Measurements from ENCODE around the gene FLCN. TPM values are rescaled to one million over a fixed set of nuclear protein-coding genes. Genes with fewer than 3 reads are reported as not detected.

The FLCN gene
- total RNA-seq, 1 donor from 2014 or later, result 82.0 TPM

DNA sequence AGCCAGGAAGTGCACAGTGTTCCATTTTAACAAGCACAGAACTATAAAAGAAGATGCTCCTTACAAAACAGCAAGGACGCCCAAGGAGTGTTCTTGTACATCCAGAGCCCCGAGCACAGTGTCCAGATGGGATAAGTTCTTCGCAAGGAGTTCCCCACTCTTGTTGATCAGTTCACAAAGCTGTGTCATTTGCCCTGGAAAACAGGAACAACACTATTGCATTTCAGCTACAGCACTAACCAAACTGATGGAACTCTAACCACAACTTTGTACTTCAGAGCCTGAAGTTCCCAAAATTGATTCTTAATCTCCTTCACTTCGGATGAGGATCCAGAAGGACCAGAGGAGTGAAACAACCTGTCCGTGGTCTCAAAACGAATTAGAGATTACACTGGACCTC, 39.0 kb upstream of the FLCN start:
- H3K27me3 ChIP-seq, result no peaks in the 10 kb centered on the region
- H3K9me3 ChIP-seq, result no peaks in the 10 kb centered on the region
- DNase-seq (ENCODE audit: extremely low spot score in 2 of 2), result no peak
- TF ChIP-seq POLR2AphosphoS5 (IDR thresholded peaks at IDR 0.05; ENCODE audit: insufficient read depth in 1 of 2, low read depth in 1 of 2) (no peak), POLR2A (IDR thresholded peaks at IDR 0.05) (no peak)
- TF ChIP-seq, protein P1, sequence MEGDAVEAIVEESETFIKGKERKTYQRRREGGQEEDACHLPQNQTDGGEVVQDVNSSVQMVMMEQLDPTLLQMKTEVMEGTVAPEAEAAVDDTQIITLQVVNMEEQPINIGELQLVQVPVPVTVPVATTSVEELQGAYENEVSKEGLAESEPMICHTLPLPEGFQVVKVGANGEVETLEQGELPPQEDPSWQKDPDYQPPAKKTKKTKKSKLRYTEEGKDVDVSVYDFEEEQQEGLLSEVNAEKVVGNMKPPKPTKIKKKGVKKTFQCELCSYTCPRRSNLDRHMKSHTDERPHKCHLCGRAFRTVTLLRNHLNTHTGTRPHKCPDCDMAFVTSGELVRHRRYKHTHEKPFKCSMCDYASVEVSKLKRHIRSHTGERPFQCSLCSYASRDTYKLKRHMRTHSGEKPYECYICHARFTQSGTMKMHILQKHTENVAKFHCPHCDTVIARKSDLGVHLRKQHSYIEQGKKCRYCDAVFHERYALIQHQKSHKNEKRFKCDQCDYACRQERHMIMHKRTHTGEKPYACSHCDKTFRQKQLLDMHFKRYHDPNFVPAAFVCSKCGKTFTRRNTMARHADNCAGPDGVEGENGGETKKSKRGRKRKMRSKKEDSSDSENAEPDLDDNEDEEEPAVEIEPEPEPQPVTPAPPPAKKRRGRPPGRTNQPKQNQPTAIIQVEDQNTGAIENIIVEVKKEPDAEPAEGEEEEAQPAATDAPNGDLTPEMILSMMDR (IDR thresholded peaks at IDR 0.05), result no peak
- H3K4me1 ChIP-seq, result peaks cover 21% of the 10 kb centered on the region
- H3K36me3 ChIP-seq, result peaks cover 0 to 28% of the 10 kb centered on the region in 2 donors
- H3K27ac ChIP-seq, result no peak overlapping the region
- intact Hi-C loops (cut with DNase I), result no loop called here
- H3K4me3 ChIP-seq, result no peak overlapping the region

DNA sequence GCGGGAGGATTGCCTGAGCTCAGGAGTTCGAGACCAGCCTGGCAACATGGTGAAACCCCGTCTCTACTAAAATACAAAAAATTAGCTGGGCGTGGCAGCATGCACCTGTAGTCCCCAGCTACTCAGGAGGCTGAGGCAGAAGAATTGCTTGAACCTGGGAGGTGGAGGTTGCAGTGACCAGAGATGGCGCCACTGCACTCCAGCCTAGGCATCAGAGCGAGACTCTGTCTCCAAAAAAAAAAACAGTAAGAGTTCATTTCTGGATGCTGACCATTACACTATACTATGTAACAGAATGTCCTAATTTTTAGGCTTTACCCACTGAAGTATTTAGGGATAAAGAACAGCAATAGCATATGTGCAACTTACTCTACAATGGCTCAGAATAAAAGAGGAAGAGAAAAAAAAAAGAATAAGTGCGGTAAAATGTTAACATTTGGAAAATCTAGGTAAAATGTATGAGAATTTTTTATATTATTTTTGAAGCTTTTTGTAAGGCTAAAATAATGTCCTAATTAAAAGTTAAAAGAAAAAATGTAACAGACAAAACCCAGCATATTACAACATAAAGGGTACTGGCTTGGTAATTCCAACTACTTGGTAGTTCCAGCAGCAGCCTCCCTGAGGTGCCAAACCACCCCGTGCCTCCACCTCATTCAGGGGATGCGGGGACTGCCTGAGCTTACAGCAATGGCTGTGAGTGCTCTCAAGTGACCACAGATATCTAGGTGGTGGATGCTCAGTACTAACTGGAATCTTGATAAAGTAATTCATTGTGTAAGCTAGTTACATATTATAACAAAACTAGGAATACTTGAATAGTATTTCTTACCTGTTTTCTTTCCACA, 33.2 kb upstream of the FLCN start:
- no peaks in the 10 kb centered on the region for H3K27me3 ChIP-seq
- TF ChIP-seq, protein P1 (IDR thresholded peaks at IDR 0.05), result no peak
- TF ChIP-seq POLR2A (IDR thresholded peaks at IDR 0.05) (no peak), POLR2AphosphoS5 (IDR thresholded peaks at IDR 0.05; ENCODE audit: insufficient read depth in 1 of 2, low read depth in 1 of 2) (no peak)
- H3K36me3 ChIP-seq, result peaks cover 8 to 76% of the 10 kb centered on the region in 2 donors
- no peaks in the 10 kb centered on the region for H3K4me1 ChIP-seq
- H3K4me3 ChIP-seq, result no peak overlapping the region
- no peak for DNase-seq (ENCODE audit: extremely low spot score in 2 of 2)
- intact Hi-C loops (cut with DNase I), result no loop called here
- H3K27ac ChIP-seq, result no peak overlapping the region
- H3K9me3 ChIP-seq, result no peaks in the 10 kb centered on the region

DNA sequence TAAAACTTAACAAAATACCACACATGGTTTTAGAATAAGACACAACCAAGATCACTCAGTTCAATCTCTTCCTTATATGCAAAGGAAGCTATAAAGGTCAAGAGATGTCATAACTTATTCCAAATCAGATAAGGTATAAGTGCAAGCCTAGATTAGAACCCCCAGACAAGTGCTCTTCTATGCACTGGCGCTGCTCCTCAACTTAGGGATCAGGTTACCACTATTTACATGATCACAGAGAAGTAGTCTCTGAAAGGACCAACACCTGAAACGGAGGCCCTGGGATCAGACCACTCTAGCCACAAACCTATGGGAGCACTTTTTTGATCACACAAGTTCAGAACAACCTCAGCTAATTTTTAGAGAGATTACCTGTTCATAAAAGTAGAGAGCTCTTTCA, 27.5 kb upstream of the FLCN start:
- no peak for DNase-seq (ENCODE audit: extremely low spot score in 2 of 2)
- Histone ChIP-seq H3K36me3 (peaks cover 9 to 80% of the 10 kb centered on the region in 2 donors), H3K27ac (no peak overlapping the region), H3K4me3 (no peak overlapping the region), H3K9me3 (no peaks in the 10 kb centered on the region), H3K27me3 (no peaks in the 10 kb centered on the region), H3K4me1 (no peaks in the 10 kb centered on the region)
- intact Hi-C loops (cut with DNase I), result no loop called here
- TF ChIP-seq POLR2AphosphoS5 (IDR thresholded peaks at IDR 0.05; ENCODE audit: insufficient read depth in 1 of 2, low read depth in 1 of 2) (no peak), POLR2A (IDR thresholded peaks at IDR 0.05) (no peak)
- TF ChIP-seq, protein P1 (IDR thresholded peaks at IDR 0.05), result no peak

DNA sequence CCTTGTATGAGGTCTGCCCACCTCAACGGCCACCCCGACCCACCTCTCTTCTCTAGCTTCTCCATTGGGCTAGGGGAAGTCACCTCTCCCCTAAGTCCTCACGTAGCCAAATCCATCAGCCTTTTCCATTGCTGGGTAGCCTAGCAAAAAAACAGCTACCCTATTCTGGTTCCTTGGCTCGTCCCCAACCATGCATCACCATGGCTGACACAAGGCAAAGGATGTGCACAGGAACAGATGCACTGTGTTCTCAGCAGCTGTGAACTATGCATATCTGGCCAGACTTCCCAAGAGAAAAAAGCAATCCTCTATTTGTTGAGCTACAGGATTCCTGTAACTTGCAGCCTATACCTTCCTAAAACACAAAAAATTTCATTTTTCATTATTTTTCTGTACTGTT, 22.0 kb upstream of the FLCN start:
- H3K27me3 ChIP-seq, result no peaks in the 10 kb centered on the region
- no peaks in the 10 kb centered on the region for H3K9me3 ChIP-seq
- TF ChIP-seq POLR2AphosphoS5 (IDR thresholded peaks at IDR 0.05; ENCODE audit: insufficient read depth in 1 of 2, low read depth in 1 of 2) (no peak), POLR2A (IDR thresholded peaks at IDR 0.05) (no peak)
- TF ChIP-seq, protein P1 (IDR thresholded peaks at IDR 0.05), result no peak
- peaks cover 5 to 80% of the 10 kb centered on the region in 2 donors for H3K36me3 ChIP-seq
- H3K4me1 ChIP-seq, result no peaks in the 10 kb centered on the region
- DNase-seq (ENCODE audit: extremely low spot score in 2 of 2), result no peak
- no peak overlapping the region for H3K4me3 ChIP-seq
- H3K27ac ChIP-seq, result no peak overlapping the region
- intact Hi-C loops (cut with DNase I), result no loop called here

DNA sequence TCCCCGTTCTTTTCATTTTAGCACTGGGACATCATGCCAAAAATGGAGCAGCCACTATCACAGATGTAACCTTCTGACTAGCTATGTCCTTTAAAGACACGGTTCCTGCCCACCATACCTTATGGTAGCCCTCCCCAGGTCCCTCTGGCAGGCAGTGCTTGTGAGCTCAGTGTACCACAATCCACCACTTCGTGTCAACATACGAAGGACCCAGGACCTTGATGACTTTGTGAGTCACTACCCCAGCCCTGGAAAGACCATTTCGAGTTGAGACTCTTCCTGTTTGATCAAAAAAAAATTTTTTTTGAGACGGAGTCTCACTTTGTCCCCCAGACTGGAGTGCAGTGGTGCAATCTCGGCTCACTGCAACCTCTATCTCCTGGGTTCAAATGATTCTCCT, 21.0 kb upstream of the FLCN start:
- Histone ChIP-seq H3K27me3 (no peaks in the 10 kb centered on the region), H3K9me3 (no peaks in the 10 kb centered on the region), H3K4me3 (no peak overlapping the region), H3K4me1 (no peaks in the 10 kb centered on the region), H3K27ac (no peak overlapping the region), H3K36me3 (peaks cover 0 to 89% of the 10 kb centered on the region in 2 donors)
- no peak for DNase-seq (ENCODE audit: extremely low spot score in 2 of 2)
- intact Hi-C loops (cut with DNase I), result no loop called here
- TF ChIP-seq POLR2AphosphoS5 (IDR thresholded peaks at IDR 0.05; ENCODE audit: insufficient read depth in 1 of 2, low read depth in 1 of 2) (no peak), POLR2A (IDR thresholded peaks at IDR 0.05) (no peak)
- TF ChIP-seq, protein P1 (IDR thresholded peaks at IDR 0.05), result no peak

Data from vagina (tissue), 2 donors.